Smooth muscle cell of the pulmonary artery (primary cell): ENCODE results near the gene LPAR4. TPM values are rescaled to one million over a fixed set of nuclear protein-coding genes. Genes with fewer than 3 reads are reported as not detected.

Experiments used
- total RNA-seq: library from RNA; depleted of rRNA; stranded (reverse); fragments of >200 nt; gene quantifications from 2 replicates; pipeline ENCODE4 v1.2.3, GENCODE V29; 2014

Gene LPAR4, protein sequence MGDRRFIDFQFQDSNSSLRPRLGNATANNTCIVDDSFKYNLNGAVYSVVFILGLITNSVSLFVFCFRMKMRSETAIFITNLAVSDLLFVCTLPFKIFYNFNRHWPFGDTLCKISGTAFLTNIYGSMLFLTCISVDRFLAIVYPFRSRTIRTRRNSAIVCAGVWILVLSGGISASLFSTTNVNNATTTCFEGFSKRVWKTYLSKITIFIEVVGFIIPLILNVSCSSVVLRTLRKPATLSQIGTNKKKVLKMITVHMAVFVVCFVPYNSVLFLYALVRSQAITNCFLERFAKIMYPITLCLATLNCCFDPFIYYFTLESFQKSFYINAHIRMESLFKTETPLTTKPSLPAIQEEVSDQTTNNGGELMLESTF
- total RNA-seq, result 0.07 and 0.33 TPM in 2 replicates

DNA sequence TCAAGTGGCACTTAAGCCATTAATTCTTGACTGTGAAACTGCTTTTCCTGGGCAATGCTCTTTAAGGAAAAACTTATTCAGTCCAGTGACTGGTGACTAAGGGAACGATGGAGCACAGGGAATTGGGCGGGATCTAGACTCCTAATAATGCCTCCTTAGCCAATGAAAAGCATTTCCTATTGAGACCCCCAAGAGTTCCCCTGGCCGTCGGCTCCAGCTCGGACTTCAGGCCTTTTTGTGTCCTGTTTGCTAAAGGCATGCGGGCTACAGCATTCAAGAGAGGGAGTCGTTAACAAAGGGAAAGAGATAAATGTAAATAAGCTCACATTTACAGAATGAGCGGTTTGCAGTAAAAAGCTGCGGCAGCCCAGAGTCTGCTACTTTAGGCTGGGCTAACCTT lies at the start of gene LPAR4:
TSS of gene LPAR4 (plus strand) at position 232 of the 400 bp plus-strand sequence. CDS start 7,150 bp downstream, outside the sequence.

Other genes with a start within 250 kb of the LPAR4 start
- 0.07 TPM in 1 of 2 replicates, not detected in the other for gene RTL3, start 88.4 kb upstream of the LPAR4 start, total RNA-seq
- gene P2RY10, start 197.7 kb downstream of the LPAR4 start, total RNA-seq, result not detected in 2 replicates